Measurements from ENCODE around the gene FITM2. TPM values are rescaled to one million over a fixed set of nuclear protein-coding genes. Genes with fewer than 3 reads are reported as not detected.
"Not testable (repeated sequence)": the region's sequence is repeated elsewhere in the genome, so short reads cannot be mapped to it uniquely, and the experiment has no call there.

The FITM2 gene
- total RNA-seq, 1 experiment from 2014 or later: 7.2 TPM

DNA sequence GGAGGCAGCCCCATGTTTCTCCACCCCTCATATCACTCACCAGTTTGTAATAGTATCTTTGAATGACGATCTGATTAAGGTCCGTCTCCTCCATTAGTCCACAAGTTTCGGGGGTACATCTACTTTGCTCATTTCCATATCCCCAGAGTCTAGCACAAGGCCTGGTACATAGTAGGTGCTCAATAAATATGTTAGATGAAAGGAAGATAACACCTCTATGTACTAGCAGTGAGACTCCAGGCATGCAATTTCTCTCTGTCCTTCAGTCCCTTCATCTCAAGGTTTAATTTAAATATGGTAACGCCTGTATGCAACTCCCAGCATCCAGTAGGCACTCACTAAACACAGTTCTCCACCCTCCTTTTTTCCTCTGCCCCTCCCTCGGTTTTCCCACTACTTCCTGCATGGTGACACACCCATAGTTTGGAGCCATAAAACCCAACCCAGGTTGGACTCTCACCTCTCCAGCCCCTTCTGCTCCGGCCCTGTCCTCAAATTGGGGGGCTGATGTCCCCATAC, 44.0 kb upstream of the FITM2 start:
- ChIA-PET CTCF (interaction anchor here (0.6 to 1.1 kb wide), 4 partner anchors 16 to 140 kb away, joined by 3 read pairs; partner anchors contain the start of gene FITM2), POLR2A (no interaction called here)
- Mint-ChIP-seq H3K4me3 (ENCODE audit: unreplicated experiment) (no peak overlapping the region), H3K9me3 (ENCODE audit: unreplicated experiment) (no peaks in the 10 kb centered on the region), H3K27me3 (ENCODE audit: insufficient read depth, unreplicated experiment) (peaks cover 15% of the 10 kb centered on the region), H3K36me3 (ENCODE audit: insufficient read depth, unreplicated experiment) (no peaks in the 10 kb centered on the region), H3K27ac (ENCODE audit: low read depth, unreplicated experiment) (no peak overlapping the region), H3K4me1 (ENCODE audit: insufficient read depth, unreplicated experiment) (no peaks in the 10 kb centered on the region)
- no peak for DNase-seq (ENCODE audit: unreplicated experiment)
- BruUV-seq (replicated peaks): no TSS peak
- TF ChIP-seq, protein P1, sequence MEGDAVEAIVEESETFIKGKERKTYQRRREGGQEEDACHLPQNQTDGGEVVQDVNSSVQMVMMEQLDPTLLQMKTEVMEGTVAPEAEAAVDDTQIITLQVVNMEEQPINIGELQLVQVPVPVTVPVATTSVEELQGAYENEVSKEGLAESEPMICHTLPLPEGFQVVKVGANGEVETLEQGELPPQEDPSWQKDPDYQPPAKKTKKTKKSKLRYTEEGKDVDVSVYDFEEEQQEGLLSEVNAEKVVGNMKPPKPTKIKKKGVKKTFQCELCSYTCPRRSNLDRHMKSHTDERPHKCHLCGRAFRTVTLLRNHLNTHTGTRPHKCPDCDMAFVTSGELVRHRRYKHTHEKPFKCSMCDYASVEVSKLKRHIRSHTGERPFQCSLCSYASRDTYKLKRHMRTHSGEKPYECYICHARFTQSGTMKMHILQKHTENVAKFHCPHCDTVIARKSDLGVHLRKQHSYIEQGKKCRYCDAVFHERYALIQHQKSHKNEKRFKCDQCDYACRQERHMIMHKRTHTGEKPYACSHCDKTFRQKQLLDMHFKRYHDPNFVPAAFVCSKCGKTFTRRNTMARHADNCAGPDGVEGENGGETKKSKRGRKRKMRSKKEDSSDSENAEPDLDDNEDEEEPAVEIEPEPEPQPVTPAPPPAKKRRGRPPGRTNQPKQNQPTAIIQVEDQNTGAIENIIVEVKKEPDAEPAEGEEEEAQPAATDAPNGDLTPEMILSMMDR (IDR thresholded peaks at IDR 0.05; ENCODE audit: unreplicated experiment): no peak
- intact Hi-C loops (cut with micrococcal nuclease): no loop called here

DNA sequence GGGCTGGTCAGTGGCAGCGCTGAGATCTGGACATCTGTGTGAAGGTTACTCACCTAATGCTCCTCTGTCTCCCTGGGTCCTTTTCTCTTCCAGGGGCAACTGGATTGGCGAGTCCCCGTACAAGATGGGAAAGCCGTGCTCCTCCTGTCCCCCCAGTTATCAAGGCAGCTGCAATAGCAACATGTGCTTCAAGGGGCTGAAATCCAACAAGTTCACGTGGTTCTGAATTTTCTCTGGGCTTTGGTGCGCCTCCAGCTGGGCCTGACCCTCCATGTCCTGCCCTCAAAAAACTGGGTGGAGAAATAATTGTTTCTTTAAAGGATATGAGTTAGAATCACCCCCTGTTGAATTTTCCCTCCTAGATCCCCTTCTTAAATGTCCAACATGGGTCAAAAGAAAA, 39.6 kb upstream of the FITM2 start:
- BruUV-seq (replicated peaks): no TSS peak
- ChIA-PET CTCF (no interaction called here), POLR2A (no interaction called here)
- TF ChIP-seq, protein P1 (IDR thresholded peaks at IDR 0.05; ENCODE audit: unreplicated experiment): no peak
- no peak for DNase-seq (ENCODE audit: unreplicated experiment)
- Mint-ChIP-seq H3K4me3 (ENCODE audit: unreplicated experiment) (no peak overlapping the region), H3K4me1 (ENCODE audit: insufficient read depth, unreplicated experiment) (no peaks in the 10 kb centered on the region), H3K27me3 (ENCODE audit: insufficient read depth, unreplicated experiment) (no peaks in the 10 kb centered on the region), H3K27ac (ENCODE audit: low read depth, unreplicated experiment) (no peak overlapping the region), H3K9me3 (ENCODE audit: unreplicated experiment) (no peaks in the 10 kb centered on the region), H3K36me3 (ENCODE audit: insufficient read depth, unreplicated experiment) (no peaks in the 10 kb centered on the region)
- intact Hi-C loops (cut with micrococcal nuclease): no loop called here

DNA sequence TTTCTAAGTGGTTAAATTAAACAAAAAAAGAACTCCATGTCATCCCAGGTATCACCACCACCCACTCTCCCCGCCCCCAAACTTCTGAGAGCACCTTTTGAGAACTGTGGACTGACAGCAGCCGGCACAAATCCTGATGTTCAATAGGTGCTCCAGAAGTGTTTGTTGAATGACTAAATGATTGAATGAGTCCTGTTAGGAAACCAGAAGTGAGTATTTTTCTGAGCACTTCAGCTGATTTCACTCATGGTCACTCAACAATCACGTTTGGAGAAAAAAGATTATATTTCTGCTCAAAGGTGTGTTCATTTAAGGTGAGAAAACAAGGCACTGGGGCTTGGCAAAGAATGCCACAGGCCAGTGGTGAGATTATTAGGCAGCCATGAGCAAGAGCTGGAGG, 38.3 kb upstream of the FITM2 start:
- Mint-ChIP-seq H3K4me1 (ENCODE audit: insufficient read depth, unreplicated experiment) (no peaks in the 10 kb centered on the region), H3K9me3 (ENCODE audit: unreplicated experiment) (no peaks in the 10 kb centered on the region), H3K27me3 (ENCODE audit: insufficient read depth, unreplicated experiment) (no peaks in the 10 kb centered on the region), H3K36me3 (ENCODE audit: insufficient read depth, unreplicated experiment) (no peaks in the 10 kb centered on the region), H3K27ac (ENCODE audit: low read depth, unreplicated experiment) (no peak overlapping the region), H3K4me3 (ENCODE audit: unreplicated experiment) (no peak overlapping the region)
- ChIA-PET POLR2A (interaction anchor here (0.6 kb wide), 2 partner anchors 11 to 390 kb away, joined by 3 read pairs; no protein-coding TSS in a partner anchor), CTCF (interaction anchor here (0.7 kb wide), 1 partner anchor 20 kb away, joined by 3 read pairs; no protein-coding TSS in a partner anchor)
- intact Hi-C loops (cut with micrococcal nuclease): no loop called here
- TF ChIP-seq, protein P1 (IDR thresholded peaks at IDR 0.05; ENCODE audit: unreplicated experiment): no peak
- no TSS peak for BruUV-seq (replicated peaks)
- DNase-seq (ENCODE audit: unreplicated experiment): no peak

DNA sequence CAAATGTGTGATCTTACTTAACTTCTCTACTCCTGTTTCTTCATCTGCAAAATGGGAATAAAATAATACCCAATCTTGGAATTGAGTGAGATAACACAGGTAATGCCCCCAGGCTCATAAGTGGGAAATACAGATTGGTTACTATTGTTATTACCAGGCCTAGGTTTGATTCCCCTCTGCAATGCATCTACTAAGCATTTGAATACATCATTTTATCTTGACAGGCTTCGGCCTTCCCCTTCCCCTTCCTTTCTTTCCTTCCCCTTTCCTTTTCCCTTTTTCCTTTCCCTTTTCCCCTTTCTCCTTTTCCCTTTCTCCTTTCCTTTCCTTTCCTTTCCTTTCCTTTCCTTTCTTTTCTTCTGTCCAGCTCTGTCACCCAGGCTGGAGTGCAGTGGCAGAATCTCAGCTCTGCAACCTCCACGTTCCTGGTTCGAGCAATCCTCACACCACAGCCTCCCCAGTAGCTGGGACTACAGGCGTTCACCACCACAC, 37.2 kb upstream of the FITM2 start:
- DNase-seq (ENCODE audit: unreplicated experiment): no peak
- TF ChIP-seq, protein P1 (IDR thresholded peaks at IDR 0.05; ENCODE audit: unreplicated experiment): no peak
- intact Hi-C loops (cut with micrococcal nuclease): no loop called here
- Mint-ChIP-seq H3K9me3 (ENCODE audit: unreplicated experiment) (no peaks in the 10 kb centered on the region), H3K27me3 (ENCODE audit: insufficient read depth, unreplicated experiment) (no peaks in the 10 kb centered on the region), H3K4me3 (ENCODE audit: unreplicated experiment) (no peak overlapping the region), H3K4me1 (ENCODE audit: insufficient read depth, unreplicated experiment) (no peaks in the 10 kb centered on the region), H3K27ac (ENCODE audit: low read depth, unreplicated experiment) (peak overlapping the region; percentile 17), H3K36me3 (ENCODE audit: insufficient read depth, unreplicated experiment) (no peaks in the 10 kb centered on the region)
- ChIA-PET CTCF (interaction anchor here (1.2 kb wide), 1 partner anchor 37 kb away, joined by 4 read pairs; no protein-coding TSS in a partner anchor), POLR2A (interaction anchor here (0.6 kb wide), 1 partner anchor 308 kb away, joined by 3 read pairs; no protein-coding TSS in a partner anchor)
- no TSS peak for BruUV-seq (replicated peaks)

DNA sequence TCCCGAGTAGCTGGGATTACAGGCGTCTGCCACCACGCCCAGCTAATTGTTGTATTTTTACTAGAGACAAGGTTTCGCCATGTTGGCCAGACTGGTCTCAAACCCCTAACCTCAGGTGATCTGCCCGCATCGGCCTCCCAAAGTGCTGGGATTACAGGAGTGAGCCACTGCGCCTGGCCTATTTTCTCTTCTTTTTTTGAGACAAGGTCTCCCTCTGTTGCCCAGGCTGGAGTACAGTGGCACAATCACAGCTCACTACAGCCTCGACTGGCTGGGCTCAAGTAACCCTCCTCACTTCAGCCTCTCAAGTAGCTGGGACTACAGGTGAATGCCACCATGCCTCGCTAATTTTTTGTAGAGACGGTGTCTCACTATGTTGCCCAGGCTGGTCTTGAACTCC, 34.9 kb upstream of the FITM2 start:
- H3K27ac Mint-ChIP-seq (ENCODE audit: low read depth, unreplicated experiment); H3K27me3 Mint-ChIP-seq (ENCODE audit: insufficient read depth, unreplicated experiment); POLR2A ChIA-PET; H3K4me1 Mint-ChIP-seq (ENCODE audit: insufficient read depth, unreplicated experiment); intact Hi-C loops (cut with micrococcal nuclease); DNase-seq (ENCODE audit: unreplicated experiment); H3K9me3 Mint-ChIP-seq (ENCODE audit: unreplicated experiment); H3K36me3 Mint-ChIP-seq (ENCODE audit: insufficient read depth, unreplicated experiment); H3K4me3 Mint-ChIP-seq (ENCODE audit: unreplicated experiment); BruUV-seq (replicated peaks): not testable (repeated sequence)
- CTCF ChIA-PET: interaction anchor here (0.7 to 1.9 kb wide), 4 partner anchors 19 to 129 kb away, joined by 3 to 5 read pairs (median 4); no protein-coding TSS in a partner anchor
